ENCODE measurements around the gene CADM2. TPM values are rescaled to one million over a fixed set of nuclear protein-coding genes. Genes with fewer than 3 reads are reported as not detected.
"Not testable (repeated sequence)": the region's sequence is repeated elsewhere in the genome, so short reads cannot be mapped to it uniquely, and the experiment has no call there.

Gene CADM2
- total RNA-seq, 2 donors from 2014 or later = 0.28 to 0.57 TPM

- DNase-seq (ENCODE audit: low spot score) = no peak
- intact Hi-C loops (cut with DNase I) = no loop called here
These were observed 93.0 kb downstream of the CADM2 start for GRCh38 chr3:85051786-85052185.

- intact Hi-C loops (cut with DNase I) = no loop called here
- DNase-seq (ENCODE audit: low spot score) = no peak
These were observed 94.8 kb downstream of the CADM2 start for GRCh38 chr3:85053626-85054025.

- DNase-seq (ENCODE audit: low spot score) = no peak
- intact Hi-C loops (cut with DNase I) = no loop called here
These were observed 95.8 kb downstream of the CADM2 start for GRCh38 chr3:85054579-85054978.

- intact Hi-C loops (cut with DNase I) = no loop called here
- no peak for DNase-seq (ENCODE audit: low spot score)
These were observed 110.1 kb downstream of the CADM2 start for GRCh38 chr3:85068911-85069310.

GRCh38 chr3:85074003-85074402 lies 115.2 kb downstream of the CADM2 start:
- intact Hi-C loops (cut with DNase I) = no loop called here
- no peak for DNase-seq (ENCODE audit: low spot score)

GRCh38 chr3:85075663-85076062 lies 116.9 kb downstream of the CADM2 start:
- intact Hi-C loops (cut with DNase I) = no loop called here
- no peak for DNase-seq (ENCODE audit: low spot score)

GRCh38 chr3:85077018-85077417 lies 118.2 kb downstream of the CADM2 start:
- DNase-seq (ENCODE audit: low spot score) = no peak
- intact Hi-C loops (cut with DNase I) = no loop called here

GRCh38 chr3:85081191-85081906 lies 122.6 kb downstream of the CADM2 start:
- intact Hi-C loops (cut with DNase I) = no loop called here
- DNase-seq (ENCODE audit: low spot score) = no peak

- no peak for DNase-seq (ENCODE audit: low spot score)
- intact Hi-C loops (cut with DNase I) = no loop called here
These were observed 131.7 kb downstream of the CADM2 start for GRCh38 chr3:85090495-85090894.

- intact Hi-C loops (cut with DNase I) = no loop called here
- DNase-seq (ENCODE audit: low spot score) = no peak
These were observed 141.5 kb downstream of the CADM2 start for GRCh38 chr3:85100316-85100715.

GRCh38 chr3:85102781-85103180 lies 144.0 kb downstream of the CADM2 start:
- DNase-seq (ENCODE audit: low spot score) = no peak
- intact Hi-C loops (cut with DNase I) = no loop called here

- no peak for DNase-seq (ENCODE audit: low spot score)
- intact Hi-C loops (cut with DNase I) = no loop called here
These were observed 151.6 kb downstream of the CADM2 start for GRCh38 chr3:85110393-85110792.

GRCh38 chr3:85120879-85121278 lies 162.1 kb downstream of the CADM2 start:
- intact Hi-C loops (cut with DNase I) = no loop called here
- DNase-seq (ENCODE audit: low spot score) = no peak

- DNase-seq (ENCODE audit: low spot score); intact Hi-C loops (cut with DNase I): not testable (repeated sequence)
These were observed 174.1 kb downstream of the CADM2 start for GRCh38 chr3:85132864-85133263.

GRCh38 chr3:85133691-85134420 lies 175.1 kb downstream of the CADM2 start:
- intact Hi-C loops (cut with DNase I) = not testable (repeated sequence)
- DNase-seq (ENCODE audit: low spot score) = peak; percentile 66

GRCh38 chr3:85142626-85143025 lies 183.8 kb downstream of the CADM2 start:
- intact Hi-C loops (cut with DNase I) = no loop called here
- no peak for DNase-seq (ENCODE audit: low spot score)

- no peak for DNase-seq (ENCODE audit: low spot score)
- intact Hi-C loops (cut with DNase I) = no loop called here
These were observed 189.2 kb downstream of the CADM2 start for GRCh38 chr3:85148036-85148435.

GRCh38 chr3:85151555-85151954 lies 192.8 kb downstream of the CADM2 start:
- DNase-seq (ENCODE audit: low spot score) = no peak
- intact Hi-C loops (cut with DNase I) = no loop called here

GRCh38 chr3:85153279-85153678 lies 194.5 kb downstream of the CADM2 start:
- DNase-seq (ENCODE audit: low spot score) = peak; percentile 52
- intact Hi-C loops (cut with DNase I) = not testable (repeated sequence)

GRCh38 chr3:85159376-85159775 lies 200.6 kb downstream of the CADM2 start:
- DNase-seq (ENCODE audit: low spot score) = no peak

GRCh38 chr3:85161544-85161943 lies 202.8 kb downstream of the CADM2 start:
- DNase-seq (ENCODE audit: low spot score) = no peak
- intact Hi-C loops (cut with DNase I) = loop anchor here in 1 of 2 donors (10.0 kb wide), 1 partner anchor 283 kb away; no protein-coding TSS in a partner anchor

More at GRCh38 chr3:85159376-85159775, 200.6 kb downstream of the CADM2 start:
- intact Hi-C loops (cut with DNase I) = no loop called here

All from posterior vena cava (tissue), 2 donors.